CD4-positive, alpha-beta T cell treated with Interleukin-6 for 4 hours (primary cell): ENCODE measurements around the gene FSTL5.

Experiments
- DNase-seq: peaks from one replicate; pipeline ENCODE4 v3.0.0-alpha.2; 2020; ENCODE audit warnings: mixed read lengths

FSTL5 gene

DNA sequence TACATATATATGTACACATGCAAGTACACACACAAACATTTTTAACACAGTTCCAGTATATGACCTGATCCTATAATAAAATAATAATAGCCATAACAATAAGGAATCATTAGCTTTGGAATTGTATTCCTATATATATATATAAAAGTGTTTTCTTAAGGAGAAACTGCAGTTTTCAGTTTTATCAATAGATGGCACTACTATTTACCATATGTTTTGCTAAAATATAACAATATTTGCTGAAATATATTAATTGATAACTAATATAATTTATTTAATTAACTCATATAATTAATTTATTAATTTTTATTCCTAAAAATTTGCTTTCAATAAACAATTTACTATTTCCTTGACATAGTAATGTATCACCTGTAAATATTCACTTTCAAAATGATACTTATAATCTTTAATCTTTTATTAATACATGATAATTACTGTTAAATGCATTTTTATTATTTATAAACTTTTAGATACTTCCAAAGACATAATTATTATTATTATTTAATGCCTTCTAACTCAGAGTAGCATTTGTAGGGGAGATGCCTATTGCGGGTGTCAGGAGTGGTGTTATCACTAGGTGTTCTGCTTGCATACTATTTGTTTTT, 599.5 kb downstream of the FSTL5 start:
- no peak for DNase-seq

DNA sequence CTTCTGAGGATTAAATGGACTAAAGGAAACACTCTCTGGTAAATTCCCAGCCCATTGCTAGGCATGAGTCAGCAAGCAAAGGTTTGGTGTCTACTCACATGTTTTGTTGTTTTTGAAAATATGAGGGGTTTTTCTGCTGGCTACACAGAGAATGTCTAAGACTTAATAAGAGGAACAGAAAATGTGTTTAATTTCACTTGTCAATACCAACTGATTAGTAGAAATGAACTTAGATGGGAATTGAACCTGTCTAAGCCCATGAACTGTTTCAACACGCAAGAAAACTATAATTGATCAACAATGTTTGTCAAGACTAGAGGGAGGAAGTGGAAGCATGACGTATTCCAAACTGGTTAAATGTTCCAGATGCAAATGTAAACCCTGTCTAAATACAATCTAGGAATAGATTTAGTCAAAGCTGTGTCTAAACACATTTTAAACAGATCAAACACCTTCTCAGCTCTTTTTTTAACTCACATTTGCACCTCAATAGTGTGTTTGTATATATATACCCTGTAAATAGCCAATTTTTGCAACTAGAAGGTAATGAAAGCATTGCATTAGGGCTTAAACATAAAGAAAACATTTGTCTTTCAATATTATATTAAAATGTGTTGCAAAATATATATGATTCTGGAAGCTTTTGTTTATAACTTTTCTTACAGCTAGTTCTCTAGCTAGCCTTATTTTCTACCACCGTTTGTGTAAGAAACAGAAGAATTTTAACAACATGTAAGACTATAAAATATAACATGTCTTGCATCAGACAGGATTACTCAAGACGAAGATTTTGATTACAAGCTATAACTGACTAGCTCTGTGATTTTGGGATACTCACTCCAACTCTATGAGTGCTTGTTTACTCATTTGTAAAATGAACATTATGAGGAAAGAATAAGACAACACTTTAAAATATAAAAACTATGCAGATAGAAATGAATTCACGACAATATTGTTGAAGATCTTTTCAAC, 607.8 kb downstream of the FSTL5 start:
- DNase-seq: no peak

GRCh38 chr4:161554372-161554990, 609.3 kb downstream of the FSTL5 start:
- DNase-seq: no peak

DNA sequence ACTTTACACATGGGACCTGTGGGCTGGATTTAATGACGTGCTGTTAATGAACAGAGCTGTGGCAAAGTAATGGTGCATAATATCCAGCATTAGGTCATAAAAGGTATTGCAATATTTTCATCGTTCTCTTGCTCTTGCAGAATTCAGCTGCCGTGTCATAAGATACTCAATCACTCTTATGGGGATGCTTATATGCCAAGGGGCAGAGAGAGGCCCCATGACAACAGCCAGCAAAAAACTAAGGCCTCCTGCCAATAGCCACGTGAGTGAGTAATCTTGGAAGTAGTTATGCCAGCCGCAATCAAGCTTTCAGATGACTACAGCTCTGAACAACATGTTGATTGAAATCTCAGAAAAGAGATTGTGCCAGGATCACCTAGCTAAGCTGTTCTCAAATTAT, 616.9 kb downstream of the FSTL5 start:
- DNase-seq: no peak

- DNase-seq: no peak
Measured at GRCh38 chr4:161540265-161540664, 623.5 kb downstream of the FSTL5 start.

DNA sequence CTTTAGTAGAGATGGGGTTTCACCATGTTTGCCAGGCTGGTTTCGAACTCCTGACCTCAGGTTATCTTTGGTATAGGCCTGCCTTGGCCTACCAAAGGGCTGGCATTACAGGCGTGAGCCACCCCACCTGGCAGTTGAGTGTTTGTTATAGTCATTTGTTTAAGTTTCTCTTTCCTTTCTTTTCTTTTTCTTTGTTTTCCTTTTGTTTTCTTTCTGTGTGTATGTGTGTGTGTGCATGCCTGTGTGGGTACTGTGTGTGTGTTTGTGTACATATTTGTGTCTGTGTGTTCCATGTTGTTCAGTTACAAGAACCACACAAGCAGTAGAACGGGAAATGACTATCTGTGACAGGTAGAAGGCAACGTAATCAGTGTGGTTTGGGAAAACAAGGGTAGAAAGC, 624.9 kb downstream of the FSTL5 start:
- no peak for DNase-seq

DNA sequence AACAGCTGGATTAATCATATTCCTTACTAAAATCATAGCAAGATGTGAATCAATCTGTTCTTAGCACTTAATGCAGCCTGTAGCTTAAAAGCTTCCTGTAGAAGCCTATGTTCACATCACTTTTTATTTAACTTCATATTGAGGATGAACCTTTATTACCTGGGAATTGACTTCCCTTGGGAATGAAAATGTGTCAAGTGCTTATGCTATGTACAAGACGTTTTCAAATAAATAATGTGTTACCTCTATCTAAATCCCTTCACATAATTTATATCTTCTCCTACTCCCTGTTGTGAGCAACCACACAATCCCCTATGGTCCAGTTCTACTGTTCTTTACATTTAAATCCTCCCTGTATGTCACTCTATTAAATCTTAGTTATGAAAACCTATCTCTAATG, 633.1 kb downstream of the FSTL5 start:
- no peak for DNase-seq

DNA sequence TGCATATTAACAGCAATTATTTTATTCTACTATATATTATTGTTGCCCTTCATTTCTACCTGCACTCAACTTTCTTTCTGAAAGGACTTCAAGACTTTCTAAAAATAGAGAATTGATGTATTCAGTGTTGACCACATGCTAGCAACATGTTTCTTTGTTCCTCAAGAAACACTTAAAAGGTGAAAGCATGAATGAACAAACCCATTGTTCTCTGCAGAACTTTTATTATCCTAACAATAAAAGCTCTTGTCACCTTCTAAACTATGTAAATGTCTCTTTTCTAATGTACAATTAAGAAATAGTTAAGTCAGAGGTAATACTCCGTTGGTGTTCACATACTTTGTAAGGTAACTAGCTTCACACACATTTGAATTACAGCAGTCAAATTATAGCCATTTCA, 638.7 kb downstream of the FSTL5 start:
- no peak for DNase-seq

DNA sequence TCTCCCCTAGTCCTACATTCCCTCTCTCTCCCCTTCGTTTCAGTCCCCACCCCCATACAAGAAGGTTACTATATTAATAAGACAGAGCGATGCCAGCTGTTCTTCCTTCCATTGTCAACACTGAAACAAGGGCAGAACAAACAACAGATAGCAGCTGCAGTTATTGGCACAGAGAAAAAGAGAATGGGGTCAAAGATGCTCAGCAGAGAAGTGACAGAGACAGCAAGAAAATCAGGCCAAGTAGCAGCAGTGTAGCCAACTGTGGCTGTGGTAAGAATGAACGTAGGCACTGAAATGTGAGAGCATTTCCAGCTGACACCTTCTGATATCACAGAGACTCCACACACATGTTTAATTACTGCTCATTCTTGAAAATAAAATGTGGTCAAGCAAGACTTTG, 641.8 kb downstream of the FSTL5 start:
- no peak for DNase-seq

GRCh38 chr4:161519611-161520010, 644.2 kb downstream of the FSTL5 start:
- DNase-seq: no peak

- DNase-seq: no peak
Measured at GRCh38 chr4:161517941-161518340, 645.9 kb downstream of the FSTL5 start.

GRCh38 chr4:161505141-161505540, 658.7 kb downstream of the FSTL5 start:
- DNase-seq: no peak

DNA sequence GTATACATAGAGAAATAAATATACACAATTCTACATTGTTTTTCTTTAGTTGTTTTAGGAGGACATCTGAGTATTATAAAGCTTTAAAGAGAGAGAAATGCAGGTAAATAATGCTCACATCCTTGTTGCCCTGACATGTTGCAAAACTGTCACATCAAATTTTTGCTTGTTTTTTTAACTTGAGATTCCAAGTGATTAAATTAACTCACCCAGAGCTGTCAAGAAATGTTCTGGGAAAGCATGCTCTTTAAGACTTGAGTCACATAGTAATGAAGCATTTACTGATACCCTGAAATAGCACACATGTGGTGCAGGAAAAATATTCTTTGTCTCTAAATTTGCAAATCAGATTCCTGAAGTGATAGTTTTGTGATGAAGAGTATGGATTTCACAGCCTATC, 665.6 kb downstream of the FSTL5 start:
- DNase-seq: no peak

GRCh38 chr4:161486461-161486860, 677.3 kb downstream of the FSTL5 start:
- no peak for DNase-seq

DNA sequence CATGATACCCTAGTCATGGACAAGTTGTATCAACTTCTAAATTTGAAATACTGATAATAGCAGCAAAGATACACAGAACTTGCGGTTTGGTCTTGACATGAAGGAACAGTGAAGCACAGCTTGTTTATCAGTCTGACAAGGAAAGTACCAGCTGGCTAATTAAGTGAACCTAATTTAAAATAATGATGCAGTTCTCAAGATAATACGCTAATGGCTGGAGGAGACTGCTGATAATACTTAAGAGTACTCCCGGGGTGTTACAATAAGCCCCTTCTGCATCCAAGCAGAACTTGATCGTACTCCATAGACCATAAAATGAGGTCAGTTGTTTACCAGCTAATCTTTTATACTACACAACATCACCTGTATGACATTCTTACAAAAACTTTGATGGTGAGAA, 697.5 kb downstream of the FSTL5 start:
- no peak for DNase-seq

GRCh38 chr4:161463436-161463835, 700.4 kb downstream of the FSTL5 start:
- DNase-seq: no peak

DNA sequence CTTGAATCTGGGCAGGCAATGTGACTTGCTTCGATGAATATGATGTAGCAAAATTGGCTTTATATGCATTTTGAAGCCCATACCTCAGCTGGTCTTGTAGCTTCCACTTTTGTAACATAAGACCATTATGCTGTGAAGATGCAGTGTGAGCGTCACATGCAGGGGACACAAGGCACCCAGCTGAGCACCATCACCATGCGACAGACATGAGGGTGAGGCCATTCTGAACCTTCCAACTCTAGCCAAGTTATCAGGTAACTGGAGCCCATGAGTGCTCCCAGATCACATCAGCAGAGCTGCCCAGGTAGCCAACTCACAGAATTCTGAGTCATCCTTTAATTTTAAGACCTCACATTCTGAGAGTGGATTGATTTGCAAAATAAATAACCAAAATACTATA, 705.9 kb downstream of the FSTL5 start:
- DNase-seq: no peak

DNA sequence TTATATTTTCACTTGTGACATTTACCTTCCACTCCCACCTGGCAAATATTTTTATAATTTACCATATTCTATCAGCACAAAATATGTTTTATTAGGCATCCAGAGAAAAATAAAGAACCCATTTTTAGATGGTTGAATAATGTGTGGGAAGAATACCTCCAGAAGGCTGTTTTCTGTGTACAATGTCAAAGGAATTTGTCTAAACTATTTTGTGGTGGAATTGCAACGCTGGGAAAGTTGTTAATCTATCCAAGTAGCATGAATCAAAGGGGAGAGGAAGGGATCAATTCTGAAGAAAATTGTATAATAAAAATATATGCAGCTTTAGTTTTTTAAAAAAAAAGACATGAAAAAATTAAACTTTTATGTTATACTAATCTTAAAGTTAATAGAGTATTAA, 706.5 kb downstream of the FSTL5 start:
- no peak for DNase-seq

DNA sequence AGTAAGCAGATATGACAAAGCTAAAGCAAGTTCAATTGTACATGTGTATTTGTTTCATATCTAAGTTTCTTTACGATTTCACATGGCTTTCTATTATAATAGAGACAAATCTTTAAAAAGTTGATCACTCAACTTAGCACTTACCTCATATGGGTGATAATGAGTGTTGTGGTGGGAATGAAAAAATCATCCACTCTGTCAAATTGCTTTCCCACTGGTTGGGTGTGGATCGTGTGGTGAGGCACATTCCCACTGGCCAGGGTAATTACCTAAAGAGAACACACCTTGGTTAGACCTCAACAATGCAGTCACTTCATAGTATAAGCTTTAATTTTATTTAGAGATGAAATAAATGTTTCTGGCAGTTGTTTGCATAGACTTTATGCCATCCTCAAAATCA, 708.9 kb downstream of the FSTL5 start:
- no peak for DNase-seq

- DNase-seq: no peak
Measured at GRCh38 chr4:161448550-161449180, 715.1 kb downstream of the FSTL5 start.

DNA sequence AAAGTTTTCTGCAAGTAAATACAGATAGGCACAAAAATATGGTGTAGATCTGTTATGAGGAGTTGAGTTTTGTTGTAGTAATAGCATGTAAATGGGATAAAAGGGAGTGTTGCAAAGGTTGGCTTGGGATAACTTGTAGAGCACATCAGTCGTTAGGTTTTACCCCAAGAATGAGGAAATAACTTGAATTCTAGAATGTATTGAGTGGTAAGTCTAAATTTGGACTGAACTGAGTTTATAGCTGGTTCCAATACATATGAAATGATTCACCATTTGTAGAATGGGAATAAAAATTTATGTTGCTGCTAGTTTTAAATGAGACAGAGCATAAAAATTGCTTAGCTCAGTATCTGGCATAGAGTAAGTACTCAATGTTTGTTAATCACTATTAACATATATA, 719.2 kb downstream of the FSTL5 start:
- no peak for DNase-seq

DNA sequence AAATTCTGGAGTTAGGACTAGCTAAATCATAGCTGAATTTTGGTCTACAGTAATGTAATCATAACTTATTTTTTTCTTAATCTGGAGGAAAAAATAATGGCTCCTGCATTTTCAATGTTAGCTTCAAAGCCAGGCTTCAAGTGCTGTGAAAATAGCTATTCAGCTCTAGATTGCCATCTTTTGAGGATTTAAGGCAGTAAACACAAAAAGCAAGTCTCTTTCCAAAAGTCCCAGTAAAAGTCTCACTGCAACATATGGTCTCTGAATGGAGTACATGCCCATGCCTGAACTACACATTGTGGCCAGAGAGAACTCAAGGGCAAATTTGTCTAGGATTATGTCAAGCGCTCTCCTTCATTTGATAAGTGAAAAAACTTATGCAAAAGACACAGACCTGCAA, 720.9 kb downstream of the FSTL5 start:
- DNase-seq: no peak

- no peak for DNase-seq
Measured at GRCh38 chr4:161438096-161438495, 725.7 kb downstream of the FSTL5 start.
